A204.1 (cell line): ENCODE measurements around the gene TRIM42.

Source experiments
- FAIRE-seq: peaks from 2 replicates; lab custom pipeline; 2012; peaks lifted over from hg19 to GRCh38; lab: Jason Lieb, UNC

Gene TRIM42

GRCh38 chr3:140677764-140678163, at the start of gene TRIM42:
TSS of gene TRIM42 (plus strand) at chr3:140678064. CDS start at chr3:140678230, 166 bp downstream.
- no peak for FAIRE-seq

GRCh38 chr3:140628606-140629005, 49.3 kb upstream of the TRIM42 start:
- no peak for FAIRE-seq

GRCh38 chr3:140629357-140630137, 48.3 kb upstream of the TRIM42 start:
- FAIRE-seq: no peak

- no peak for FAIRE-seq
These were observed 47.5 kb upstream of the TRIM42 start for GRCh38 chr3:140630366-140630765.

- no peak for FAIRE-seq
These were observed 47.0 kb upstream of the TRIM42 start for GRCh38 chr3:140630866-140631265.

- FAIRE-seq: no peak
These were observed 42.6 kb upstream of the TRIM42 start for GRCh38 chr3:140635276-140635675.

- FAIRE-seq: no peak
These were observed 41.3 kb upstream of the TRIM42 start for GRCh38 chr3:140636406-140637138.

GRCh38 chr3:140651287-140651686, 26.6 kb upstream of the TRIM42 start:
- no peak for FAIRE-seq

- FAIRE-seq: no peak
These were observed 22.2 kb upstream of the TRIM42 start for GRCh38 chr3:140655678-140656077.

- no peak for FAIRE-seq
These were observed 13.8 kb upstream of the TRIM42 start for GRCh38 chr3:140664111-140664510.

- FAIRE-seq: no peak
These were observed 4.7 kb downstream of the TRIM42 start for GRCh38 chr3:140682586-140682985.

GRCh38 chr3:140686128-140686527, 8.3 kb downstream of the TRIM42 start:
- FAIRE-seq: no peak

GRCh38 chr3:140686948-140687347, 9.1 kb downstream of the TRIM42 start:
- FAIRE-seq: no peak

- no peak for FAIRE-seq
These were observed 17.6 kb downstream of the TRIM42 start for GRCh38 chr3:140695361-140696061.

GRCh38 chr3:140699516-140700231, 21.8 kb downstream of the TRIM42 start:
- FAIRE-seq: no peak

- no peak for FAIRE-seq
These were observed 24.4 kb downstream of the TRIM42 start for GRCh38 chr3:140702281-140702680.

- no peak for FAIRE-seq
These were observed 25.6 kb downstream of the TRIM42 start for GRCh38 chr3:140703496-140703895.

GRCh38 chr3:140704733-140705132, 26.9 kb downstream of the TRIM42 start:
- no peak for FAIRE-seq

- no peak for FAIRE-seq
These were observed 28.1 kb downstream of the TRIM42 start for GRCh38 chr3:140705954-140706353.

GRCh38 chr3:140706360-140706759, 28.5 kb downstream of the TRIM42 start:
- no peak for FAIRE-seq

GRCh38 chr3:140708815-140709214, 31.0 kb downstream of the TRIM42 start:
- no peak for FAIRE-seq

GRCh38 chr3:140709751-140710150, 31.9 kb downstream of the TRIM42 start:
- no peak for FAIRE-seq
